ENCODE measurements around the gene ATP13A3. TPM values are rescaled to one million over a fixed set of nuclear protein-coding genes. Genes with fewer than 3 reads are reported as not detected.

ATP13A3 gene
- total RNA-seq, 1 experiment from 2014 or later = 119 TPM

GRCh38 chr3:194401868-194402329, 84.9 kb downstream of the ATP13A3 start:
- Mint-ChIP-seq H3K4me1 (ENCODE audit: insufficient read depth, unreplicated experiment) (no peaks in the 10 kb centered on the region), H3K27ac (ENCODE audit: low read depth, unreplicated experiment) (no peak overlapping the region), H3K4me3 (ENCODE audit: unreplicated experiment) (no peak overlapping the region), H3K9me3 (ENCODE audit: unreplicated experiment) (no peaks in the 10 kb centered on the region), H3K36me3 (ENCODE audit: insufficient read depth, unreplicated experiment) (peaks cover 26% of the 10 kb centered on the region), H3K27me3 (ENCODE audit: insufficient read depth, unreplicated experiment) (no peaks in the 10 kb centered on the region)
- TF ChIP-seq, protein P1, sequence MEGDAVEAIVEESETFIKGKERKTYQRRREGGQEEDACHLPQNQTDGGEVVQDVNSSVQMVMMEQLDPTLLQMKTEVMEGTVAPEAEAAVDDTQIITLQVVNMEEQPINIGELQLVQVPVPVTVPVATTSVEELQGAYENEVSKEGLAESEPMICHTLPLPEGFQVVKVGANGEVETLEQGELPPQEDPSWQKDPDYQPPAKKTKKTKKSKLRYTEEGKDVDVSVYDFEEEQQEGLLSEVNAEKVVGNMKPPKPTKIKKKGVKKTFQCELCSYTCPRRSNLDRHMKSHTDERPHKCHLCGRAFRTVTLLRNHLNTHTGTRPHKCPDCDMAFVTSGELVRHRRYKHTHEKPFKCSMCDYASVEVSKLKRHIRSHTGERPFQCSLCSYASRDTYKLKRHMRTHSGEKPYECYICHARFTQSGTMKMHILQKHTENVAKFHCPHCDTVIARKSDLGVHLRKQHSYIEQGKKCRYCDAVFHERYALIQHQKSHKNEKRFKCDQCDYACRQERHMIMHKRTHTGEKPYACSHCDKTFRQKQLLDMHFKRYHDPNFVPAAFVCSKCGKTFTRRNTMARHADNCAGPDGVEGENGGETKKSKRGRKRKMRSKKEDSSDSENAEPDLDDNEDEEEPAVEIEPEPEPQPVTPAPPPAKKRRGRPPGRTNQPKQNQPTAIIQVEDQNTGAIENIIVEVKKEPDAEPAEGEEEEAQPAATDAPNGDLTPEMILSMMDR (IDR thresholded peaks at IDR 0.05; ENCODE audit: unreplicated experiment) = no peak
- ChIA-PET CTCF (interaction anchor here (0.6 to 1.5 kb wide), 7 partner anchors 45 to 650 kb away, joined by 3 to 6 read pairs (median 4); no protein-coding TSS in a partner anchor), POLR2A (no interaction called here)
- intact Hi-C loops (cut with micrococcal nuclease) = loop anchor here (10.0 kb wide), 1 partner anchor 267 kb away; the partner anchor contains the start of gene HES1
- no TSS peak for BruUV-seq (replicated peaks)
- no peak for DNase-seq (ENCODE audit: unreplicated experiment)

DNA sequence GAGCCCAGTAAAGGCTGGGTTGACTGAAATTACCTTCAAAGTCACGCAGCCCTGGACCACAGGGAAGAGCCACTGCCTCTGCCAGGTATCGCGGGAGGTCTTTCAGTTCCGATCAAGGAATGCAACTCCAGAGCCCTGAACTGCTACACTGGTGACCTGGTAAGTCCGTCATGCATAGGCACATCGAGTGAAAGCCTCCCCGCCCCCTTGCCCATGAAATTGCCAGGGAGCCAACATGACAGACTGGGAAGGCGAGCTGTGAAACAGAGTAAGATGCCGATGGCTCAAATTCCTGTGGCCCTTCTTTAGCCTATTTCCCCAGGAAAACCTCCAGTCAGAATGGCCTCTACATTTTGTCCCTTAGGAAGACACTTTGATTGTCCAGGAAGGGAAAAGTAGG, 85.5 kb downstream of the ATP13A3 start:
- H3K27me3 Mint-ChIP-seq (ENCODE audit: insufficient read depth, unreplicated experiment) = no peaks in the 10 kb centered on the region
- no TSS peak for BruUV-seq (replicated peaks)
- no peak for DNase-seq (ENCODE audit: unreplicated experiment)
- H3K9me3 Mint-ChIP-seq (ENCODE audit: unreplicated experiment) = no peaks in the 10 kb centered on the region
- TF ChIP-seq, protein P1 (IDR thresholded peaks at IDR 0.05; ENCODE audit: unreplicated experiment) = no peak
- no peak overlapping the region for H3K27ac Mint-ChIP-seq (ENCODE audit: low read depth, unreplicated experiment)
- ChIA-PET CTCF (interaction anchor here (0.7 to 1.5 kb wide), 5 partner anchors 55 to 620 kb away, joined by 3 to 5 read pairs (median 4); no protein-coding TSS in a partner anchor), POLR2A (interaction anchor here (0.6 kb wide), 1 partner anchor 767 kb away, joined by 3 read pairs; no protein-coding TSS in a partner anchor)
- peaks cover 23% of the 10 kb centered on the region for H3K36me3 Mint-ChIP-seq (ENCODE audit: insufficient read depth, unreplicated experiment)
- intact Hi-C loops (cut with micrococcal nuclease) = loop anchor here (10.0 kb wide), 1 partner anchor 267 kb away; the partner anchor contains the start of gene HES1
- no peak overlapping the region for H3K4me3 Mint-ChIP-seq (ENCODE audit: unreplicated experiment)
- no peaks in the 10 kb centered on the region for H3K4me1 Mint-ChIP-seq (ENCODE audit: insufficient read depth, unreplicated experiment)

DNA sequence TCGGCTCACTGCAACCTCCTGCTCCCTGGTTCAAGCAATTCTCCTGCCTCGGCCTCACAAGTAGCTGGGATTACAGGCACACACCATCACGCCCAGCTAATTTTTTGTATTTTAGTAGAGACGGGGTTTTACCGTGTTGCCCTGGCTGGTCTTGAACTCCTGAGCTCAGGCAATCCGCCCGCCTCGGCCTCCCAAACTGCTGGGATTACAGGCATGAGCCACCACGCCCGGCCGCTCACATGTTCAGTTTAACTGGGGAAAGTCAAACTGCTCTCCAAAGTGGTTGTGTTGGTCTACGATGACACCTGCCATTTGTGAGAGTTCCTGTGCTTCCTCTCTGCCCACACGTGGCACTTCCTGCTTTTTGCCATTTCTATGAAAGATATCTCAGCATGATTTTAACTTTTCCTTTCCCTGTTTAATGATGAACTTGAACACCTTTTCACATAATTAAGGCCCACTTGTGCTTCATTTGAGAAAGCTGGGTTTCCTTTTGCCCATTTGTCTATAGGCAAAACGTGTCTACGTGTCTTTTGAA, 86.9 kb downstream of the ATP13A3 start:
- Mint-ChIP-seq H3K27ac (ENCODE audit: low read depth, unreplicated experiment) (no peak overlapping the region), H3K4me1 (ENCODE audit: insufficient read depth, unreplicated experiment) (no peaks in the 10 kb centered on the region), H3K4me3 (ENCODE audit: unreplicated experiment) (no peak overlapping the region), H3K27me3 (ENCODE audit: insufficient read depth, unreplicated experiment) (no peaks in the 10 kb centered on the region), H3K36me3 (ENCODE audit: insufficient read depth, unreplicated experiment) (peaks cover 14% of the 10 kb centered on the region), H3K9me3 (ENCODE audit: unreplicated experiment) (no peaks in the 10 kb centered on the region)
- ChIA-PET POLR2A (no interaction called here), CTCF (interaction anchor here (0.6 to 1.0 kb wide), 4 partner anchors 63 to 753 kb away, joined by 3 to 4 read pairs (median 3); no protein-coding TSS in a partner anchor)
- DNase-seq (ENCODE audit: unreplicated experiment) = no peak
- intact Hi-C loops (cut with micrococcal nuclease) = loop anchor here (10.0 kb wide), 1 partner anchor 265 kb away; the partner anchor contains the start of gene HES1
- TF ChIP-seq, protein P1 (IDR thresholded peaks at IDR 0.05; ENCODE audit: unreplicated experiment) = no peak
- BruUV-seq (replicated peaks) = no TSS peak

DNA sequence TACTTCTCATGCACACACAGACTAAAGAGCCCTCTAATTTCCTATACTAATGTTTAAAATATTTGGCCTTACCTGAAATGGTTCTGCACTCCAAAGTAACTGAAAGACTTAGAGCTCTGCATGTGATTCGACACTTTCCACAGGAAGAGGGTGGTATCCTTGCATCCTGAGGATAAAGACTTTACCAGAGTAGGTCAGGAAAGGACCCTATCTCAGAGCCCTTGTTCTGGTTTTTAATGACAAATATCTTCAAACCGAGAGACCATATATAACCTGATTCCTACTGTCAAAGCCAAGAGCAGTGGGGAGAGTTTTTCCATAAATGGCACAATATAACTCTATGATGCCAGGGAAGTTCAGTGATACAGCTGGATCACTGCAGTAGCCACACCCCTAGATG, 87.6 kb downstream of the ATP13A3 start, which contains the start of gene GP5:
Gene GP5 (minus strand): TSS at position 101 of the 400 bp plus-strand sequence. CDS start 984 bp downstream, outside the sequence.
- TF ChIP-seq, protein P1 (IDR thresholded peaks at IDR 0.05; ENCODE audit: unreplicated experiment) = no peak
- CTCF ChIA-PET = interaction anchor here (0.6 to 1.4 kb wide), 8 partner anchors 43 to 439 kb away, joined by 3 to 5 read pairs (median 3); no protein-coding TSS in a partner anchor
- POLR2A ChIA-PET = no interaction called here
- no peaks in the 10 kb centered on the region for H3K4me1 Mint-ChIP-seq (ENCODE audit: insufficient read depth, unreplicated experiment)
- H3K27me3 Mint-ChIP-seq (ENCODE audit: insufficient read depth, unreplicated experiment) = no peaks in the 10 kb centered on the region
- no peaks in the 10 kb centered on the region for H3K9me3 Mint-ChIP-seq (ENCODE audit: unreplicated experiment)
- H3K4me3 Mint-ChIP-seq (ENCODE audit: unreplicated experiment) = no peak within 1 kb of the TSS
- H3K27ac Mint-ChIP-seq (ENCODE audit: low read depth, unreplicated experiment) = no peak within 1 kb of the TSS
- no TSS peak for BruUV-seq (replicated peaks)
- DNase-seq (ENCODE audit: unreplicated experiment) = no peak
- peaks cover 6% of the 10 kb centered on the region for H3K36me3 Mint-ChIP-seq (ENCODE audit: insufficient read depth, unreplicated experiment)
- intact Hi-C loops (cut with micrococcal nuclease) = no loop called here

Measured in MCF 10A (cell line).